ENCODE data around the gene MSI1.

The MSI1 gene

DNA sequence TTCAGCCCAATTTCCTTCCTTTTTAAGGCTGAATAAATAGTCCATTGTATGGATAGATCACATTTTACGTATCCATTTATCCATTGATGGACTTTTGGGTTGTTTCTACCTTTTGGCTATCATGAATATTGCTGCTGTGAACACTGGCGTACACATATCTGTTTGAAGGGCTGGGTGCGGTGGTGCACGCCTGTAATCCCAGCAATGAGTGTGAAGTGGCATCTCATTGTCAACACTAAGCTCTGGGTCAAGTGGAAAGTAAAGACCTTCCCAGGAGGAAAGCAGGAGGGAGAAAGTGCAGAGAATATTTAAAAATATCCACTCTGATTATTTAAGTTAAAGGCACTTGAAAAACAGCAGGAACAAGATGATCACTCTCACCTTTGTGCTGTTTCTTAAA lies 29.7 kb downstream of the MSI1 start:
- no peak for TF ChIP-seq TAF1 (IDR thresholded peaks at IDR 0.05; ENCODE audit: low read depth)
- TF ChIP-seq, protein P1, sequence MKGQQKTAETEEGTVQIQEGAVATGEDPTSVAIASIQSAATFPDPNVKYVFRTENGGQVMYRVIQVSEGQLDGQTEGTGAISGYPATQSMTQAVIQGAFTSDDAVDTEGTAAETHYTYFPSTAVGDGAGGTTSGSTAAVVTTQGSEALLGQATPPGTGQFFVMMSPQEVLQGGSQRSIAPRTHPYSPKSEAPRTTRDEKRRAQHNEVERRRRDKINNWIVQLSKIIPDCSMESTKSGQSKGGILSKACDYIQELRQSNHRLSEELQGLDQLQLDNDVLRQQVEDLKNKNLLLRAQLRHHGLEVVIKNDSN (IDR thresholded peaks at IDR 0.05) = no peak
- no peak for TF ChIP-seq EGR1 (IDR thresholded peaks at IDR 0.05)
- no peak for TF ChIP-seq RAD21 (IDR thresholded peaks at IDR 0.05; ENCODE audit: low read depth)
- TF ChIP-seq ZBTB7A (IDR thresholded peaks at IDR 0.05; ENCODE audit: low read depth) = no peak
- no peak for TF ChIP-seq EP300 (IDR thresholded peaks at IDR 0.05; ENCODE audit: borderline replicate concordance)

DNA sequence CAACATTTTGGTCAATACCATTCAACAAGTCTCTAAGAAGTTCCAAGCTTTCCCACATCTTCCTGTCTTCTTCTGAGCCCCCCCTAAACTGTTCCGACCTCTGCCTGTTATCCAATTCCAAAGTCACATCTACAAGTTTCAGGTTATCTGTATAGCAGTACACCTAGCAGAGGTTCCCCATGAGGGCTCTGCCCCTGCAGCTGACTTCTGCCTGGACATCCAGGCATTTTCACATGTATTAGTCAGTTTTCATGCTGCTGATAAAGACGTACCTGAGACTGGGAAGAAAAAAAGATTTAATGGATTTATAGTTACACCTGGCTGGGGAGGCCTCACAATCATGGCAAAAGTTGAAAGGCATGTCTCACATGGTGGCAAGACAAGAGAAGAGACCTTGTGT lies 31.2 kb downstream of the MSI1 start:
- TF ChIP-seq, protein P2, sequence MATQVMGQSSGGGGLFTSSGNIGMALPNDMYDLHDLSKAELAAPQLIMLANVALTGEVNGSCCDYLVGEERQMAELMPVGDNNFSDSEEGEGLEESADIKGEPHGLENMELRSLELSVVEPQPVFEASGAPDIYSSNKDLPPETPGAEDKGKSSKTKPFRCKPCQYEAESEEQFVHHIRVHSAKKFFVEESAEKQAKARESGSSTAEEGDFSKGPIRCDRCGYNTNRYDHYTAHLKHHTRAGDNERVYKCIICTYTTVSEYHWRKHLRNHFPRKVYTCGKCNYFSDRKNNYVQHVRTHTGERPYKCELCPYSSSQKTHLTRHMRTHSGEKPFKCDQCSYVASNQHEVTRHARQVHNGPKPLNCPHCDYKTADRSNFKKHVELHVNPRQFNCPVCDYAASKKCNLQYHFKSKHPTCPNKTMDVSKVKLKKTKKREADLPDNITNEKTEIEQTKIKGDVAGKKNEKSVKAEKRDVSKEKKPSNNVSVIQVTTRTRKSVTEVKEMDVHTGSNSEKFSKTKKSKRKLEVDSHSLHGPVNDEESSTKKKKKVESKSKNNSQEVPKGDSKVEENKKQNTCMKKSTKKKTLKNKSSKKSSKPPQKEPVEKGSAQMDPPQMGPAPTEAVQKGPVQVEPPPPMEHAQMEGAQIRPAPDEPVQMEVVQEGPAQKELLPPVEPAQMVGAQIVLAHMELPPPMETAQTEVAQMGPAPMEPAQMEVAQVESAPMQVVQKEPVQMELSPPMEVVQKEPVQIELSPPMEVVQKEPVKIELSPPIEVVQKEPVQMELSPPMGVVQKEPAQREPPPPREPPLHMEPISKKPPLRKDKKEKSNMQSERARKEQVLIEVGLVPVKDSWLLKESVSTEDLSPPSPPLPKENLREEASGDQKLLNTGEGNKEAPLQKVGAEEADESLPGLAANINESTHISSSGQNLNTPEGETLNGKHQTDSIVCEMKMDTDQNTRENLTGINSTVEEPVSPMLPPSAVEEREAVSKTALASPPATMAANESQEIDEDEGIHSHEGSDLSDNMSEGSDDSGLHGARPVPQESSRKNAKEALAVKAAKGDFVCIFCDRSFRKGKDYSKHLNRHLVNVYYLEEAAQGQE (IDR thresholded peaks at IDR 0.05; ENCODE audit: low read depth) = no peak
- no peak for TF ChIP-seq NFIC (IDR thresholded peaks at IDR 0.05)

DNA sequence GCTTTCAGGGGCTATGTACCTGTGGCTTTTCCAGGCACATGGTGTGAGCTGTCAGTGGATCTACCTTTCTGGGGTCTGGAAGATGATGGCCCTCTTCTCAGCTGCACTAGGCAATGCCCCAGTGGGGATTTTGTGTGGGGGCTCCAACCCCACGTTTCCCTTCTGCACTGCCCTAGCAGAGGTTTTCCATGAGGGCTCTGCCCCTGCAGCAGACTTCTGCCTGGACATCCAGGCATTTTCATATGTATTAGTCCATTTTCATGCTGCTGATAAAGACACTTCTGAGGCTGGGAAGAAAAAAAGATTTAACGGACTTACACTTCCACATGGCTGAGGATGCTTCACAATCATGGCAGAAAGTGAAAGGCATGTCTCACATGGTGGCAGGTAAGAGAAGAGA lies 32.6 kb downstream of the MSI1 start:
- TF ChIP-seq, protein P1 (IDR thresholded peaks at IDR 0.05) = 0 out of 2 replicates have a peak, but pooled peaks have one; percentile 4

DNA sequence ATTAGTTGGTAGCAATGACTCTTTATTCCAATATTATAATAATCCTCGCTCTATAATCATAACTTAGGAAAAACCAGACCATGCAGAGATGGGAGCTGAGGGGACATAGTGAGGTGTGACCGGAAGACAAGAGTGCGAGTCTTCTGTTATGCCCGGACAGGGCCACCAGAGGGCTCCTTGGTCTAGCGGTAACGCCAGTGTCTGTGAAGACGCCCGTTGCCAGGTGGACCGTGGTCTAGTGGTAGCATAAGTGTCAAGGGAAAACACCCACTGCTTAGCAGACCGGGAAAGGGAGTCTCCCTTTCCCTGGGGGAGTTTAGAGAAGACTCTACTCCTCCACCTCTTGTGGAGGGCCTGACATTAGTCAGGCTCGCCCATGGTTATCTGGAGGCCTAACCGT lies 33.5 kb downstream of the MSI1 start:
- peak; percentile 67 for TF ChIP-seq RAD21 (IDR thresholded peaks at IDR 0.05; ENCODE audit: low read depth)

DNA sequence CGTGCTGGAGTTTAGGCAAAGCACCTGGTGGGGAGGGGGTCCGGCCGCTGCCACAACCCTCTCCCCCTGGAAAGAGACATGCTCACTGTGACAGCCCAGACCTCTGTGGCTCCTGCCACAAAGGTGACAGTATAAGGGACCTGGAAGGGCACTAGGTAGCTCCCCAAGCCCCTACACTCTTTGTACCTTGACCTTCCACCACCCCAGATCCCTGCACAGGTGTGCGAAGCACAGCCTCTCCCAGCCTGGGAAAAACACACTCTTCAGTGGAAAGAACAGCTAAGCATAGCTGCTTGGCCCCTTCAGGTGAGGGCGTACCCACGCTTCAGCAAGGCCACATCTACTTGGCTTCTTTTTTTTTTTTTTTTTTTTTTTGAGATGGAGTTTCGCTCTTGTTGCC lies 36.4 kb downstream of the MSI1 start:
- TF ChIP-seq, protein P3, sequence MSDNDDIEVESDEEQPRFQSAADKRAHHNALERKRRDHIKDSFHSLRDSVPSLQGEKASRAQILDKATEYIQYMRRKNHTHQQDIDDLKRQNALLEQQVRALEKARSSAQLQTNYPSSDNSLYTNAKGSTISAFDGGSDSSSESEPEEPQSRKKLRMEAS (IDR thresholded peaks at IDR 0.05) = no peak

DNA sequence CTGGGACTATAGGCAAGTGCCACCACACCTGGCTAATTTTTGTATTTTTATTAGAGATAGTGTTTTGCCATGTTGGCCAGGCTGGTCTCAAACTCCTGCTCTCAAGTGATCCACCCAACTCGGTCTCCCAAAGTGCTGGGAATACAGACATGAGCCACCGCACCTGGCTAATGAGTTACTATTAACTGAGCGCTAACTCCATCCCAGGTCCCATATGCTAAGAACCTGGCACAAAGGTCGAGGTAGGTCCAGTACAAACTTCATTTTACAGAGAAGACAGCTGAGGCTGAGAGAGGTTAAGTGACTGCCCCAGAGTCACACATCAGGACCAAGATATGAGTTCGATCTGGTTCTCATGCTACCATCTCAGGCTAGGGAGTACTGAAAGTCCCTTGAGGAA lies 36.9 kb downstream of the MSI1 start:
- TF ChIP-seq, protein P1 (IDR thresholded peaks at IDR 0.05) = no peak
- TF ChIP-seq YY1 (IDR thresholded peaks at IDR 0.05; ENCODE audit: low read depth) (no peak), CREB1 (IDR thresholded peaks at IDR 0.05; ENCODE audit: low read depth) (no peak), NFIC (IDR thresholded peaks at IDR 0.05) (no peak), EP300 (IDR thresholded peaks at IDR 0.05; ENCODE audit: borderline replicate concordance) (no peak), TCF12 (IDR thresholded peaks at IDR 0.05; ENCODE audit: low read depth) (no peak), CEBPB (IDR thresholded peaks at IDR 0.05) (no peak), ZBTB7A (IDR thresholded peaks at IDR 0.05; ENCODE audit: low read depth) (no peak), TEAD4 (IDR thresholded peaks at IDR 0.05) (no peak), TAF1 (IDR thresholded peaks at IDR 0.05; ENCODE audit: low read depth) (no peak)
- TF ChIP-seq, protein P2 (IDR thresholded peaks at IDR 0.05; ENCODE audit: low read depth) = no peak

DNA sequence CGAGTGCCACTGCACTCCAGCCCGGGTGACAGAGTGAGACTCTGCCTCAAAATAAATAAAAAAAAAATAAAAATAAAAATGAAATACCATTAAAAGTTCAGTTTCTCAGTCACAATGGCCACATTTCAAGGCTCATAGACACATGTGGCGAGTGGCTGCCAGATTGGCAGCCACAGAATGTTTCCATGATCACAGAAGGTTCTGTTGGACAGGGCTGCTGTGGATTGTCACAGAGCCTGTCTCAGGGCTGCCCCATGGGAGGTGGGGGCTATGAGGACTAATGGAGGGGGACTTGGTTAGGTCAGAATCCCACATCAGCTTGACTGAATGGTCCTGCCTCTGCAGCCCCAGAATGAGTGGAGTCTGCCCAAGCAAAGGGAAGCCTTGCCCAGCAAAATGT lies 37.6 kb downstream of the MSI1 start:
- TF ChIP-seq EGR1 (IDR thresholded peaks at IDR 0.05) (no peak), ZBTB7A (IDR thresholded peaks at IDR 0.05; ENCODE audit: low read depth) (no peak), EP300 (IDR thresholded peaks at IDR 0.05; ENCODE audit: borderline replicate concordance) (no peak), RAD21 (IDR thresholded peaks at IDR 0.05; ENCODE audit: low read depth) (no peak), TAF1 (IDR thresholded peaks at IDR 0.05; ENCODE audit: low read depth) (no peak), CEBPB (IDR thresholded peaks at IDR 0.05) (no peak), FOXM1 (IDR thresholded peaks at IDR 0.05; ENCODE audit: borderline replicate concordance, low read depth) (no peak)
- TF ChIP-seq, protein P3 (IDR thresholded peaks at IDR 0.05) = no peak

DNA sequence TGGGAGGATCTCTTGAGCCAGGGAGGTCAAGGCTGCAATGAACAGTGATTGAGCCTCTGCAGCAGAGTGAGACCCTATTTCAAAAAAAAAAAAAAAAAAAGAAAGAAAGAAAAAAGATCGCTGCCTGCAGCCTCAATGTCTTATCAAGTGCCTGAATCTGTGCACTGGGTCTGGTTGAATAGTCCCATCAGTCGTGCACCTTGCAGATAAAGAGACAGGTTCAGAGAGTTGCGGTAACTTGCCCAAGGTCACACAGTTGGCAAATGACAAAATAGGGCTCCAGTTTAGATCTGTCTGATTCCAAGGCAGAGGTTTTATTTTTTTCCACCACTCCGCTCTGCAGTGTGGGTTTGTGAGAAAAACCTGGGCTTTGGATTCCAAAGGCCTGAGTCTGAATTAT lies 40.7 kb downstream of the MSI1 start:
- TF ChIP-seq ZBTB7A (IDR thresholded peaks at IDR 0.05; ENCODE audit: low read depth) = no peak
- TF ChIP-seq, protein P3 (IDR thresholded peaks at IDR 0.05) = no peak
- TF ChIP-seq TCF12 (IDR thresholded peaks at IDR 0.05; ENCODE audit: low read depth) = no peak
- TF ChIP-seq TEAD4 (IDR thresholded peaks at IDR 0.05) = no peak
- no peak for TF ChIP-seq EP300 (IDR thresholded peaks at IDR 0.05; ENCODE audit: borderline replicate concordance)
- TF ChIP-seq RAD21 (IDR thresholded peaks at IDR 0.05; ENCODE audit: low read depth) = no peak
- TF ChIP-seq, protein P1 (IDR thresholded peaks at IDR 0.05) = no peak
- TF ChIP-seq FOXM1 (IDR thresholded peaks at IDR 0.05; ENCODE audit: borderline replicate concordance, low read depth) = no peak
- TF ChIP-seq NFIC (IDR thresholded peaks at IDR 0.05) = no peak
- no peak for TF ChIP-seq CEBPB (IDR thresholded peaks at IDR 0.05)
- TF ChIP-seq EGR1 (IDR thresholded peaks at IDR 0.05) = no peak
- no peak for TF ChIP-seq TAF1 (IDR thresholded peaks at IDR 0.05; ENCODE audit: low read depth)
- TF ChIP-seq YY1 (IDR thresholded peaks at IDR 0.05; ENCODE audit: low read depth) = no peak
- TF ChIP-seq, protein P2 (IDR thresholded peaks at IDR 0.05; ENCODE audit: low read depth) = no peak
- TF ChIP-seq CREB1 (IDR thresholded peaks at IDR 0.05; ENCODE audit: low read depth) = no peak

Data from Ishikawa (cell line).